HCT116 (cell line): ENCODE results near the gene LSM2. TPM values are rescaled to one million over a fixed set of nuclear protein-coding genes. Genes with fewer than 3 reads are reported as not detected.

Experiments used
- ATAC-seq: fragments of 200-7000 bp; cut with Tn5 transposase; 2 replicates; pipeline ENCODE4 v1.9.1; 2020; ENCODE audit warnings: mild to moderate bottlenecking, moderate library complexity
- BruUV-seq: library from RNA; stranded (reverse); fragments of 400-500 nt; replicated peaks from 2 replicates; lab custom pipeline; 2021; lab: Mats Ljungman, UMichigan
- CTCF ChIA-PET: fragments of 300-600 bp; sonication (Branson Sonifier 250); formaldehyde crosslinking; loops from one replicate; lab custom pipeline; 2021; ENCODE audit warnings: antibody characterized with exemption; lab: Charles Lee
- POLR2A ChIA-PET: fragments of 300-600, 350-600 bp; sonication (Branson Sonifier 250); formaldehyde crosslinking; loops from one replicate; lab custom pipeline; 2021; ENCODE audit warnings: antibody characterized with exemption; lab: Charles Lee
- RAD21 ChIA-PET, 2 experiments: fragments of 300-600 bp; sonication (Branson Sonifier 250); formaldehyde crosslinking; loops; one replicate each; lab custom pipeline; 2023; ENCODE audit warnings: low total read pairs in 2 of 2; ENCODE audit not compliant: uncharacterized antibody in 2 of 2, unreplicated experiment in 2 of 2, low non-redundant PET in 1 of 2; lab: Charles Lee
- DNase-seq: peaks from one replicate; pipeline ENCODE4 v3.0.0-alpha.2; 2010; ENCODE audit warnings: low read depth, low spot score
- H2AFZ ChIP-seq: fragments of 200-600 bp; shearing (Covaris generic), sonication (generic); 2 replicates; pipeline ENCODE4 v1.6.1; 2017; ENCODE audit warnings: low read depth, mixed run types, mixed read lengths, antibody characterized with exemption, low read length; ENCODE audit not compliant: poor library complexity, severe bottlenecking
- H3K27ac ChIP-seq: 2 replicates; pipeline ENCODE4 v1.5.1; 2012; ENCODE audit warnings: low read depth, low read length
- H3K27me3 ChIP-seq: fragments of 200-600 bp; sonication (generic); 2 replicates; pipeline ENCODE4 v1.6.1; 2016; ENCODE audit warnings: mixed run types, low read length, mixed read lengths; ENCODE audit not compliant: insufficient read depth
- H3K36me3 ChIP-seq, 2 experiments: fragments of 200-500 bp in 1 of 2; fragments of 200-600 bp in 1 of 2; sonication (Bioruptor generic) in 1 of 2; sonication (generic) in 1 of 2; 2 replicates each; pipeline versions ENCODE4 v1.5.1 to v1.6.1; 2014 to 2016; ENCODE audit warnings: low read length in 2 of 2, inconsistent platforms in 1 of 2, mixed read lengths in 1 of 2, mixed run types in 1 of 2; ENCODE audit not compliant: insufficient read depth in 2 of 2, control insufficient read depth in 1 of 2
- H3K4me1 ChIP-seq, 2 experiments: fragments of 200-600 bp in 1 of 2; sonication (generic) in 1 of 2; 2 replicates each; pipeline versions ENCODE4 v1.5.1 to v1.6.1; 2012 to 2017; ENCODE audit warnings: low read length in 2 of 2, inconsistent platforms in 1 of 2, mild to moderate bottlenecking in 1 of 2, mixed read lengths in 1 of 2, mixed run types in 1 of 2, moderate library complexity in 1 of 2; ENCODE audit not compliant: insufficient read depth in 2 of 2, control insufficient read depth in 1 of 2
- H3K4me2 ChIP-seq: fragments of 200-600 bp; sonication (generic); 2 replicates; pipeline ENCODE4 v1.6.1; 2017; ENCODE audit warnings: mixed run types, low read length, mixed read lengths
- H3K4me3 ChIP-seq, 2 experiments: fragments of 200-600 bp in 1 of 2; sonication (generic) in 1 of 2; replicated peaks in 1 of 2; 2 replicates each; pipeline ENCODE4 v1.5.1; 2011 to 2016; ENCODE audit warnings: low read length in 2 of 2, control low read depth in 1 of 2, low read depth in 1 of 2, mild to moderate bottlenecking in 1 of 2, mixed read lengths in 1 of 2, mixed run types in 1 of 2
- H3K79me2 ChIP-seq: fragments of 200-600 bp; sonication (generic); 2 replicates; pipeline ENCODE4 v1.6.1; 2017; ENCODE audit warnings: mild to moderate bottlenecking, mixed run types, low read length, moderate library complexity, mixed read lengths; ENCODE audit not compliant: insufficient read depth
- H3K9ac ChIP-seq: fragments of 200-600 bp; sonication (generic); 2 replicates; pipeline ENCODE4 v1.6.1; 2016; ENCODE audit warnings: low read length, mixed read lengths
- H3K9me2 ChIP-seq: fragments of 200-600 bp; sonication (generic), shearing (Covaris generic); 2 replicates; pipeline ENCODE4 v1.6.1; 2017; ENCODE audit warnings: mixed run types, mild to moderate bottlenecking, moderate library complexity; ENCODE audit not compliant: insufficient read depth
- H3K9me3 ChIP-seq, 2 experiments: fragments of 200-500 bp in 1 of 2; fragments of 200-600 bp in 1 of 2; sonication (Bioruptor generic) in 1 of 2; sonication (generic) in 1 of 2; 2 replicates each; pipeline ENCODE4 v1.6.1; 2014 to 2017; ENCODE audit warnings: low read length in 2 of 2, mixed read lengths in 2 of 2, inconsistent platforms in 1 of 2, low read depth in 1 of 2, mild to moderate bottlenecking in 1 of 2, mixed run types in 1 of 2, moderate library complexity in 1 of 2; ENCODE audit not compliant: control insufficient read depth in 1 of 2, insufficient read depth in 1 of 2
- H4K20me1 ChIP-seq: fragments of 200-600 bp; sonication (generic), shearing (Covaris generic); 2 replicates; pipeline ENCODE4 v1.6.1; 2017; ENCODE audit warnings: mixed run types, mild to moderate bottlenecking, moderate library complexity; ENCODE audit not compliant: insufficient read depth
- CEBPB ChIP-seq: IDR thresholded peaks from 2 replicates; pipeline ENCODE4 v1.6.1; 2012; ENCODE audit warnings: low read depth
- EZH2 ChIP-seq: fragments of 200-600 bp; sonication (generic); IDR thresholded peaks from 2 replicates; pipeline ENCODE4 v1.6.1; 2017; ENCODE audit warnings: antibody characterized with exemption, mixed run types
- EZH2phosphoT487 ChIP-seq: fragments of 200-600 bp; IDR thresholded peaks from 2 replicates; pipeline ENCODE4 v1.6.1; 2018; ENCODE audit warnings: antibody characterized with exemption, borderline replicate concordance
- JUND ChIP-seq: IDR thresholded peaks from 2 replicates; pipeline ENCODE4 v1.6.1; 2012
- POLR2A ChIP-seq: IDR thresholded peaks from 2 replicates; pipeline ENCODE4 v1.7.0; 2011; ENCODE audit warnings: borderline replicate concordance; ENCODE audit not compliant: insufficient read depth, insufficient read length; ENCODE audit errors: extremely low read depth
- POLR2AphosphoS5 ChIP-seq: IDR thresholded peaks from 2 replicates; pipeline ENCODE4 v1.6.1; 2011; ENCODE audit warnings: mild to moderate bottlenecking, low read depth, low read length, moderate library complexity
- SIN3A ChIP-seq: IDR thresholded peaks from 2 replicates; pipeline ENCODE4 v1.6.1; 2012; ENCODE audit warnings: low read depth
- SP1 ChIP-seq: IDR thresholded peaks from 2 replicates; pipeline ENCODE4 v1.6.1; 2012; ENCODE audit warnings: low read depth
- SRF ChIP-seq: IDR thresholded peaks from 2 replicates; pipeline ENCODE4 v1.6.1; 2012; ENCODE audit warnings: low read depth
- TCF7L2 ChIP-seq: IDR thresholded peaks from 2 replicates; pipeline ENCODE4 v1.7.0; 2011; ENCODE audit warnings: borderline replicate concordance, inconsistent platforms; ENCODE audit not compliant: insufficient read depth, insufficient read length; ENCODE audit errors: extremely low read depth
- ZFX ChIP-seq: fragments of 450-650 bp; IDR thresholded peaks from 2 replicates; pipeline ENCODE4 v1.6.1; 2017
- ZNF274 ChIP-seq: fragments of 200-500 bp; sonication (Bioruptor generic); IDR thresholded peaks from 2 replicates; pipeline ENCODE4 v1.6.1; 2014; ENCODE audit warnings: mild to moderate bottlenecking, low read depth, low read length, inconsistent platforms
- intact Hi-C: fragments of 100-400 bp; cut with micrococcal nuclease; formaldehyde crosslinking; loops from 2 replicates; pipeline ENCODE4 v1.10.0; 2022
- total RNA-seq: library from RNA; stranded (reverse); gene quantifications from one replicate; pipeline ENCODE4 v1.2.1, GENCODE V29; 2021; ENCODE audit not compliant: unreplicated experiment
- TF ChIP-seq, protein P1 (sequence below): IDR thresholded peaks from 2 replicates; pipeline ENCODE4 v1.6.1; 2012
- TF ChIP-seq, protein P2 (sequence below), 3 experiments: fragments of 200-600 bp in 1 of 3; sonication (generic) in 1 of 3; IDR thresholded peaks in 2 of 3; conservative IDR thresholded peaks in 1 of 3; 2 replicates each; pipeline ENCODE4 v1.5.1; 2012 to 2017; ENCODE audit warnings: low read depth in 2 of 3, low read length in 2 of 3, antibody characterized with exemption in 1 of 3, borderline replicate concordance in 1 of 3, control low read depth in 1 of 3, mild to moderate bottlenecking in 1 of 3, mixed read lengths in 1 of 3, mixed run types in 1 of 3, moderate library complexity in 1 of 3; ENCODE audit not compliant: insufficient read depth in 1 of 3

The LSM2 gene
- total RNA-seq, 1 experiment from 2014 or later, result 89.7 TPM

DNA sequence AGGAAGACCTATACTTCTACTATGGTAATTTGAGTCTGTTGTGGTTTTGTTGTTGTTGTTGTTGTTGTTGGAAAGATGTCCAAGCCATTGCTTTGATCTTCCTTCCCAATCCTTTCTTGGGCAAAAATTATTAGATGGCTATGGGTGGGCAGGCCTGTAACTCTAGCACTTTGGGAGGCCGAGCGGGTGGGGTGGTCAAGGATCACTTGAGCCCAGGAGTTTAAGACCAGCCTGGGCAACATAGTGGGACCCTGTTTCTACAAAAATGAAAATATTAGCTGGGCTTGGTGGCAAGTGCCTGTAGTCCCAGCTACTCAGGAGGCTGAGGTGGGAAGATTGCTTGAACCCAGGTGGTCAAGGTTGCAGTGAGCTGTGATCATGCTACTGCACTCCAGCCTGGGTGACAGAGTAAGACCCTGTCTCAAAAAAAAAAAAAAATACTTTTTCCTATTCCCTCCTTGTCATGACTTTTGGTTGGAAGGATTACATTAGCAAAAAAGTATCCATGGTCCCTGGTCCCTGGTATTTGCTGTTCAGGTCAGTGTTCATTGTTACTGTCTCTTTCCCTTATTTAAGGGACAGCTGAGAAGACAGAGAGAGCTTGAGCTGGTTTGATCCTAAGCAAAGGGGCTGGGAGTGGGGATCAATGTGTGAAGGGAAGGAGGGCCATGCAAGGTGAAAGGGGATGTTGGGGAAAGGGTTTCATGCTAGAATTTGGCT lies 44.2 kb upstream of the LSM2 start:
- CTCF ChIA-PET, result no interaction called here
- no peak for ATAC-seq
- H3K79me2 ChIP-seq, result no peaks in the 10 kb centered on the region
- H4K20me1 ChIP-seq, result no peaks in the 10 kb centered on the region
- no peaks in the 10 kb centered on the region for H3K9me3 ChIP-seq
- H3K4me1 ChIP-seq, result peaks cover 0 to 14% of the 10 kb centered on the region in 2 experiments; a peak in 2 of 4 replicates
- H3K9me2 ChIP-seq, result no peaks in the 10 kb centered on the region
- no peak overlapping the region for H3K9ac ChIP-seq
- TF ChIP-seq TCF7L2, result no peak
- TF ChIP-seq ZNF274, result no peak
- no peak for TF ChIP-seq SIN3A
- TF ChIP-seq JUND, result no peak
- TF ChIP-seq SP1, result no peak
- TF ChIP-seq, protein P1, sequence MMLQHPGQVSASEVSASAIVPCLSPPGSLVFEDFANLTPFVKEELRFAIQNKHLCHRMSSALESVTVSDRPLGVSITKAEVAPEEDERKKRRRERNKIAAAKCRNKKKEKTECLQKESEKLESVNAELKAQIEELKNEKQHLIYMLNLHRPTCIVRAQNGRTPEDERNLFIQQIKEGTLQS, result no peak
- TF ChIP-seq, all 23 proteins: peak for 0
- Histone ChIP-seq H3K4me2 (no peak overlapping the region), H2AFZ (no peak overlapping the region), H3K27me3 (no peaks in the 10 kb centered on the region), H3K27ac (no peak overlapping the region), H3K36me3 (no peaks in the 10 kb centered on the region), H3K4me3 (no peak overlapping the region)
- BruUV-seq, result no TSS peak
- intact Hi-C loops, result no loop called here
- ChIA-PET RAD21 (no interaction called here), POLR2A (interaction anchor here (0.7 kb wide), 1 partner anchor 17 kb away, joined by 3 read pairs; no protein-coding TSS in a partner anchor)
- no peak for DNase-seq

- Histone ChIP-seq H3K9ac (no peak overlapping the region), H3K9me3 (no peaks in the 10 kb centered on the region), H4K20me1 (no peaks in the 10 kb centered on the region), H2AFZ (no peak overlapping the region), H3K9me2 (no peaks in the 10 kb centered on the region), H3K36me3 (no peaks in the 10 kb centered on the region), H3K4me3 (no peak overlapping the region), H3K27me3 (no peaks in the 10 kb centered on the region), H3K79me2 (no peaks in the 10 kb centered on the region), H3K4me2 (peak overlapping the region; percentile 12; the same call in 1 of the 2 replicates), H3K4me1 (peaks cover 0 to 14% of the 10 kb centered on the region in 2 experiments; a peak in 2 of 4 replicates), H3K27ac (no peak overlapping the region)
- CTCF ChIA-PET, result no interaction called here
- intact Hi-C loops, result no loop called here
- no TSS peak for BruUV-seq
- ATAC-seq (no peak), DNase-seq (no peak)
- RAD21 ChIA-PET, result no interaction called here
- TF ChIP-seq ZNF274, result no peak
- no peak for TF ChIP-seq SP1
- TF ChIP-seq EZH2phosphoT487, result no peak
- no peak for TF ChIP-seq CEBPB
- TF ChIP-seq POLR2A, result no peak
- no peak for TF ChIP-seq ZFX
- no peak for TF ChIP-seq JUND
- TF ChIP-seq, protein P2, sequence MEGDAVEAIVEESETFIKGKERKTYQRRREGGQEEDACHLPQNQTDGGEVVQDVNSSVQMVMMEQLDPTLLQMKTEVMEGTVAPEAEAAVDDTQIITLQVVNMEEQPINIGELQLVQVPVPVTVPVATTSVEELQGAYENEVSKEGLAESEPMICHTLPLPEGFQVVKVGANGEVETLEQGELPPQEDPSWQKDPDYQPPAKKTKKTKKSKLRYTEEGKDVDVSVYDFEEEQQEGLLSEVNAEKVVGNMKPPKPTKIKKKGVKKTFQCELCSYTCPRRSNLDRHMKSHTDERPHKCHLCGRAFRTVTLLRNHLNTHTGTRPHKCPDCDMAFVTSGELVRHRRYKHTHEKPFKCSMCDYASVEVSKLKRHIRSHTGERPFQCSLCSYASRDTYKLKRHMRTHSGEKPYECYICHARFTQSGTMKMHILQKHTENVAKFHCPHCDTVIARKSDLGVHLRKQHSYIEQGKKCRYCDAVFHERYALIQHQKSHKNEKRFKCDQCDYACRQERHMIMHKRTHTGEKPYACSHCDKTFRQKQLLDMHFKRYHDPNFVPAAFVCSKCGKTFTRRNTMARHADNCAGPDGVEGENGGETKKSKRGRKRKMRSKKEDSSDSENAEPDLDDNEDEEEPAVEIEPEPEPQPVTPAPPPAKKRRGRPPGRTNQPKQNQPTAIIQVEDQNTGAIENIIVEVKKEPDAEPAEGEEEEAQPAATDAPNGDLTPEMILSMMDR (IDR thresholded peaks at IDR 0.05 in 2 of 3, conservative IDR thresholded peaks at IDR 0.05 in 1 of 3; ENCODE audit: borderline replicate concordance in 1 of 3, insufficient read depth in 1 of 3, low read depth in 2 of 3, low read length in 2 of 3), result no peak
- TF ChIP-seq SRF, result no peak
- TF ChIP-seq, protein P1, result no peak
- no peak for TF ChIP-seq EZH2
- no peak for TF ChIP-seq POLR2AphosphoS5
- POLR2A ChIA-PET, result interaction anchor here (0.9 to 1.6 kb wide), 3 partner anchors 9 to 20 kb away, joined by 4 to 5 read pairs (median 4); partner anchors contain the start of genes HSPA1B and NEU1
Observed at GRCh38 chr6:31847276-31847978, 40.7 kb upstream of the LSM2 start.
